Neural cell (in vitro differentiated cells): ENCODE data around the gene SRPX2. TPM values are rescaled to one million over a fixed set of nuclear protein-coding genes. Genes with fewer than 3 reads are reported as not detected.

Experiments
- H2AFZ ChIP-seq: fragments of 200-600, 300-800 bp; sonication (generic), shearing (Covaris generic); 2 replicates; pipeline ENCODE4 v1.6.0; 2014; ENCODE audit warnings: low read depth, mild to moderate bottlenecking, antibody characterized with exemption, low read length, moderate library complexity
- H3F3A ChIP-seq: fragments of 200-600 bp; shearing (Covaris generic); 2 replicates; pipeline ENCODE4 v1.6.1; 2016; ENCODE audit warnings: mild to moderate bottlenecking, moderate library complexity, mixed read lengths, antibody characterized with exemption, low read length; ENCODE audit not compliant: insufficient read depth, poor library complexity, severe bottlenecking
- H3K27ac ChIP-seq: fragments of 200-600, 300-800 bp; sonication (generic), shearing (Covaris generic); 2 replicates; pipeline ENCODE4 v1.5.1; 2014; ENCODE audit warnings: mild to moderate bottlenecking, low read length, moderate library complexity
- H3K27me3 ChIP-seq: fragments of 300-800, 200-600 bp; sonication (generic), shearing (Covaris generic); 2 replicates; pipeline ENCODE4 v1.6.0; 2014; ENCODE audit warnings: mild to moderate bottlenecking, low read depth, low read length, moderate library complexity; ENCODE audit not compliant: insufficient read depth
- H3K36me3 ChIP-seq: fragments of 300-800, 200-600 bp; sonication (generic), shearing (Covaris generic); 2 replicates; pipeline ENCODE4 v1.5.1; 2014; ENCODE audit warnings: mild to moderate bottlenecking, antibody characterized with exemption, low read length, moderate library complexity; ENCODE audit not compliant: insufficient read depth
- H3K4me2 ChIP-seq: fragments of 300-800, 200-600 bp; sonication (generic), shearing (Covaris generic); 2 replicates; pipeline ENCODE4 v1.6.0; 2014; ENCODE audit warnings: mild to moderate bottlenecking, low read length
- H3K4me3 ChIP-seq: fragments of 300-800, 200-600 bp; sonication (generic), shearing (Covaris generic); 2 replicates; pipeline ENCODE4 v1.5.1; 2014; ENCODE audit warnings: mild to moderate bottlenecking, low read length, moderate library complexity
- H3K79me2 ChIP-seq: fragments of 200-600 bp; shearing (Covaris generic); replicated peaks from 2 replicates; pipeline ENCODE4 v1.6.0; 2014; ENCODE audit warnings: mild to moderate bottlenecking, low read length, moderate library complexity; ENCODE audit not compliant: insufficient read depth
- H3K9ac ChIP-seq: fragments of 300-800, 200-600 bp; sonication (generic), shearing (Covaris generic); 2 replicates; pipeline ENCODE4 v1.6.1; 2016; ENCODE audit warnings: mild to moderate bottlenecking, low read length, mixed read lengths
- H3K9me2 ChIP-seq: fragments of 200-600 bp; shearing (Covaris generic); 2 replicates; pipeline ENCODE4 v1.6.1; 2016; ENCODE audit warnings: mild to moderate bottlenecking, low read length, mixed read lengths; ENCODE audit not compliant: insufficient read depth
- H3K9me3 ChIP-seq: fragments of 200-600, 300-800 bp; sonication (generic), shearing (Covaris generic); 2 replicates; pipeline ENCODE4 v1.6.1; 2016; ENCODE audit warnings: mild to moderate bottlenecking, mixed run types, low read length, moderate library complexity, mixed read lengths
- H4K20me1 ChIP-seq: fragments of 200-600 bp; shearing (Covaris generic); 2 replicates; pipeline ENCODE4 v1.6.1; 2016; ENCODE audit warnings: mild to moderate bottlenecking, mixed run types; ENCODE audit not compliant: insufficient read depth
- EP300 ChIP-seq: fragments of 450-650 bp; conservative IDR thresholded peaks from 2 replicates; pipeline ENCODE4 v1.6.1; 2014; ENCODE audit warnings: antibody characterized with exemption, mild to moderate bottlenecking, moderate library complexity; ENCODE audit not compliant: poor library complexity, severe bottlenecking
- EZH2 ChIP-seq: fragments of 200-600, 300-800 bp; shearing (Covaris generic), sonication (generic); IDR thresholded peaks from 2 replicates; pipeline ENCODE4 v1.6.1; 2014; ENCODE audit warnings: antibody characterized with exemption, low read length, borderline replicate concordance, mild to moderate bottlenecking; ENCODE audit not compliant: insufficient read depth, poor library complexity, severe bottlenecking
- MXI1 ChIP-seq: fragments of 450-650 bp; conservative IDR thresholded peaks from 2 replicates; pipeline ENCODE4 v1.6.1; 2014; ENCODE audit warnings: antibody characterized with exemption, mild to moderate bottlenecking; ENCODE audit not compliant: poor library complexity, severe bottlenecking
- POLR2AphosphoS5 ChIP-seq: IDR thresholded peaks from 2 replicates; pipeline ENCODE4 v1.6.1; 2012
- RAD21 ChIP-seq: fragments of 450-650 bp; conservative IDR thresholded peaks from 2 replicates; pipeline ENCODE4 v1.6.1; 2014; ENCODE audit warnings: antibody characterized with exemption, mild to moderate bottlenecking, moderate library complexity
- SMC3 ChIP-seq: fragments of 450-650 bp; conservative IDR thresholded peaks from 2 replicates; pipeline ENCODE4 v1.6.1; 2014; ENCODE audit warnings: antibody characterized with exemption, mild to moderate bottlenecking, moderate library complexity; ENCODE audit not compliant: poor library complexity
- TAF1 ChIP-seq: IDR thresholded peaks from 2 replicates; pipeline ENCODE4 v1.6.1; 2012; ENCODE audit warnings: low read depth
- polyA plus RNA-seq: library from polyadenylated mRNA; depleted of rRNA; stranded (reverse); fragments of >200 nt; gene quantifications from 2 replicates; pipeline ENCODE4 v1.2.3, GENCODE V29; 2014
- TF ChIP-seq, protein P1 (sequence below): fragments of 450-650 bp; IDR thresholded peaks from 2 replicates; pipeline ENCODE4 v1.5.1; 2014; ENCODE audit warnings: antibody characterized with exemption, mild to moderate bottlenecking, moderate library complexity; ENCODE audit not compliant: poor library complexity, severe bottlenecking
- TF ChIP-seq, protein P2 (sequence below): IDR thresholded peaks from 2 replicates; pipeline ENCODE4 v1.6.1; 2012; ENCODE audit warnings: borderline replicate concordance

SRPX2 gene
- polyA plus RNA-seq, 1 donor from 2014 or later: 0.59 TPM

DNA sequence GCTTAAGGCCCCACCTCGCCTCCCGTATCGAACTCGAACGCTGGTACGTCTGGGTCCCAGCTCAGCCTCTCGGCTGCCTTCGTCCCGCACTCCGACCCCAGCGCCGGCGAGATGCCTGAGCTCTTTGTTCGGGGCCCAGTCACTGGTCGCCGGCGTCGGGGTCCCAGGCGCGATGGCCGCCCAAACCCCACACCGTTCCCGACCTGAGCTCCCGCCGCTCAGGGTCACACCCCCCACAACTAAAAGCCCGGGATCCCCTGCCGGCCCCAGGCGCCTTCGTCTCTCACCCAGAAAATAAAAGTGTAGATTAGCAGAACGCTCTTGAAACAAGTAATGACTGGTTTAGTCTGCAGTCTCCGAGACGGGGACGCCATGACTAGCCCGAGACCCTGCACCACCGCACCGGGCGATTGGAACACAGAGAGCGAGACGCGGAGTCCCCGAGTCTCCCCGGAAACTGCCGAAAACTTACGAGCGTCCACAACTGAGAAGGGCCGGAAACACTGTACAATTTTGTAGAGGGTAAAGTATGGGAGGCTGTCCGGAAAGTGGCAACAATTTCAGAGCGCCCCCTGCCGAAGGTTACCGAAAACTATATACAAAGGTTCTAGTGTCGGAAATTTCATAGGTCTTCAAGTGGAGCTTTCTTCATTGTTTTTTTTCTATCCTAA is 7.5 kb upstream of the SRPX2 start, which contains the start of gene TSPAN6:
Gene TSPAN6, minus strand, starts transcription at position 486 of the 671 bp plus-strand sequence. Its CDS starts 112 bp downstream, at position 374.
- Histone ChIP-seq H3K9ac (peak within 1 kb of the TSS; percentile 62), H3K79me2 (no peaks in the 10 kb centered on the region), H3K9me2 (no peaks in the 10 kb centered on the region), H3F3A (no peaks in the 10 kb centered on the region), H3K4me3 (peak within 1 kb of the TSS; percentile 69), H4K20me1 (no peaks in the 10 kb centered on the region), H3K27me3 (no peaks in the 10 kb centered on the region), H2AFZ (no peak within 1 kb of the TSS), H3K27ac (no peak within 1 kb of the TSS), H3K36me3 (no peaks in the 10 kb centered on the region), H3K9me3 (no peaks in the 10 kb centered on the region), H3K4me2 (peak within 1 kb of the TSS; percentile 14)
- TF ChIP-seq MXI1 (no peak), RAD21 (no peak), POLR2AphosphoS5 (no peak), SMC3 (peak; percentile 20), TAF1 (no peak)
- TF ChIP-seq, protein P1, sequence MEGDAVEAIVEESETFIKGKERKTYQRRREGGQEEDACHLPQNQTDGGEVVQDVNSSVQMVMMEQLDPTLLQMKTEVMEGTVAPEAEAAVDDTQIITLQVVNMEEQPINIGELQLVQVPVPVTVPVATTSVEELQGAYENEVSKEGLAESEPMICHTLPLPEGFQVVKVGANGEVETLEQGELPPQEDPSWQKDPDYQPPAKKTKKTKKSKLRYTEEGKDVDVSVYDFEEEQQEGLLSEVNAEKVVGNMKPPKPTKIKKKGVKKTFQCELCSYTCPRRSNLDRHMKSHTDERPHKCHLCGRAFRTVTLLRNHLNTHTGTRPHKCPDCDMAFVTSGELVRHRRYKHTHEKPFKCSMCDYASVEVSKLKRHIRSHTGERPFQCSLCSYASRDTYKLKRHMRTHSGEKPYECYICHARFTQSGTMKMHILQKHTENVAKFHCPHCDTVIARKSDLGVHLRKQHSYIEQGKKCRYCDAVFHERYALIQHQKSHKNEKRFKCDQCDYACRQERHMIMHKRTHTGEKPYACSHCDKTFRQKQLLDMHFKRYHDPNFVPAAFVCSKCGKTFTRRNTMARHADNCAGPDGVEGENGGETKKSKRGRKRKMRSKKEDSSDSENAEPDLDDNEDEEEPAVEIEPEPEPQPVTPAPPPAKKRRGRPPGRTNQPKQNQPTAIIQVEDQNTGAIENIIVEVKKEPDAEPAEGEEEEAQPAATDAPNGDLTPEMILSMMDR: peak; percentile 67

DNA sequence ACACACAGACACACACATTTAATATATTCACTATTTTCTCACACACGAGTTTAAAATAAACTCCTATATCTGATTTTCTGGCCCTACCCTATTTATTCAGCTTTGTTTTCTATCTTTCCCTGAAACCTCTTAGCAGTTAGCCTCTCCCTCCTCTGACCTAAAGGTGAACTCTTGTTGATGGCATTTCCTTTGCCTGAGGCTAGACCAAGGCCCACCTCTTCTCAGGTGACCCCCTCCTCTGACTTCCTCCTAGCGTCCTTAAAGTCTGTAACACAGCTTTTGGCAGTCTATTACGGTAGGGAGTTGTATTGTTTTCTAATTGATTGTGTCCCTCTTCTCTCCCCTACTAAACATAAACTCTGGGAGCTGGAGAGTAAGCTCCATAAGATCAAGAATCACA is 1.7 kb upstream of the SRPX2 start:
- H3K36me3 ChIP-seq: no peaks in the 10 kb centered on the region
- TF ChIP-seq POLR2AphosphoS5 (no peak), MXI1 (no peak), SMC3 (no peak), EZH2 (no peak), EP300 (no peak), RAD21 (no peak), TAF1 (no peak)
- TF ChIP-seq, protein P1: no peak
- TF ChIP-seq, protein P2, sequence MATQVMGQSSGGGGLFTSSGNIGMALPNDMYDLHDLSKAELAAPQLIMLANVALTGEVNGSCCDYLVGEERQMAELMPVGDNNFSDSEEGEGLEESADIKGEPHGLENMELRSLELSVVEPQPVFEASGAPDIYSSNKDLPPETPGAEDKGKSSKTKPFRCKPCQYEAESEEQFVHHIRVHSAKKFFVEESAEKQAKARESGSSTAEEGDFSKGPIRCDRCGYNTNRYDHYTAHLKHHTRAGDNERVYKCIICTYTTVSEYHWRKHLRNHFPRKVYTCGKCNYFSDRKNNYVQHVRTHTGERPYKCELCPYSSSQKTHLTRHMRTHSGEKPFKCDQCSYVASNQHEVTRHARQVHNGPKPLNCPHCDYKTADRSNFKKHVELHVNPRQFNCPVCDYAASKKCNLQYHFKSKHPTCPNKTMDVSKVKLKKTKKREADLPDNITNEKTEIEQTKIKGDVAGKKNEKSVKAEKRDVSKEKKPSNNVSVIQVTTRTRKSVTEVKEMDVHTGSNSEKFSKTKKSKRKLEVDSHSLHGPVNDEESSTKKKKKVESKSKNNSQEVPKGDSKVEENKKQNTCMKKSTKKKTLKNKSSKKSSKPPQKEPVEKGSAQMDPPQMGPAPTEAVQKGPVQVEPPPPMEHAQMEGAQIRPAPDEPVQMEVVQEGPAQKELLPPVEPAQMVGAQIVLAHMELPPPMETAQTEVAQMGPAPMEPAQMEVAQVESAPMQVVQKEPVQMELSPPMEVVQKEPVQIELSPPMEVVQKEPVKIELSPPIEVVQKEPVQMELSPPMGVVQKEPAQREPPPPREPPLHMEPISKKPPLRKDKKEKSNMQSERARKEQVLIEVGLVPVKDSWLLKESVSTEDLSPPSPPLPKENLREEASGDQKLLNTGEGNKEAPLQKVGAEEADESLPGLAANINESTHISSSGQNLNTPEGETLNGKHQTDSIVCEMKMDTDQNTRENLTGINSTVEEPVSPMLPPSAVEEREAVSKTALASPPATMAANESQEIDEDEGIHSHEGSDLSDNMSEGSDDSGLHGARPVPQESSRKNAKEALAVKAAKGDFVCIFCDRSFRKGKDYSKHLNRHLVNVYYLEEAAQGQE: no peak
- no peaks in the 10 kb centered on the region for H3K9me3 ChIP-seq
- H3K4me3 ChIP-seq: no peak overlapping the region
- H2AFZ ChIP-seq: no peak overlapping the region
- no peaks in the 10 kb centered on the region for H3K79me2 ChIP-seq
- no peak overlapping the region for H3K9ac ChIP-seq
- no peaks in the 10 kb centered on the region for H3K9me2 ChIP-seq
- no peaks in the 10 kb centered on the region for H3F3A ChIP-seq
- no peak overlapping the region for H3K4me2 ChIP-seq
- no peaks in the 10 kb centered on the region for H4K20me1 ChIP-seq
- H3K27me3 ChIP-seq: no peaks in the 10 kb centered on the region
- no peak overlapping the region for H3K27ac ChIP-seq
